Aorta (tissue), 5 donors: ENCODE measurements around the gene AKR1C8. TPM values are rescaled to one million over a fixed set of nuclear protein-coding genes. Genes with fewer than 3 reads are reported as not detected.
"Not testable (repeated sequence)": the region's sequence is repeated elsewhere in the genome, so short reads cannot be mapped to it uniquely, and the experiment has no call there.

ENCODE experiments used
- ATAC-seq: fragments of 200-7000 bp; cut with Tn5 transposase; one replicate; pipeline ENCODE4 v1.9.1; 2022; ENCODE audit warnings: moderate library complexity; ENCODE audit not compliant: low FRiP score
- DNase-seq, 2 donors: peaks; one replicate each; pipeline ENCODE4 v3.0.0-alpha.2; 2020
- H3K27ac ChIP-seq, 2 donors: one replicate each; pipeline ENCODE4 v1.5.1; 2013; ENCODE audit warnings: low read length in 2 of 2, mild to moderate bottlenecking in 2 of 2, moderate library complexity in 2 of 2, control low read depth in 1 of 2, inconsistent platforms in 1 of 2, low read depth in 1 of 2
- H3K27me3 ChIP-seq, 2 donors: one replicate each; pipeline ENCODE4 v1.6.1; 2013; ENCODE audit warnings: control low read depth in 1 of 2, low read length in 1 of 2, mild to moderate bottlenecking in 1 of 2, moderate library complexity in 1 of 2; ENCODE audit not compliant: insufficient read depth in 2 of 2, control insufficient read depth in 1 of 2
- H3K36me3 ChIP-seq, 2 donors: one replicate each; pipeline ENCODE4 v1.6.1; 2013; ENCODE audit warnings: control low read depth in 1 of 2, low read length in 1 of 2, mild to moderate bottlenecking in 1 of 2; ENCODE audit not compliant: insufficient read depth in 2 of 2, control insufficient read depth in 1 of 2
- H3K4me1 ChIP-seq, 2 donors: one replicate each; pipeline ENCODE4 v1.6.1; 2013; ENCODE audit warnings: low read length in 2 of 2, control low read depth in 1 of 2, mild to moderate bottlenecking in 1 of 2, moderate library complexity in 1 of 2; ENCODE audit not compliant: insufficient read depth in 2 of 2, control insufficient read depth in 1 of 2
- H3K4me3 ChIP-seq, 2 donors: one replicate each; pipeline ENCODE4 v1.5.1; 2013; ENCODE audit warnings: low read length in 2 of 2, control low read depth in 1 of 2, mild to moderate bottlenecking in 1 of 2
- H3K9me3 ChIP-seq: one replicate; pipeline ENCODE4 v1.6.1; 2013; ENCODE audit warnings: mild to moderate bottlenecking, low read length; ENCODE audit not compliant: control insufficient read depth
- WGBS, 2 donors: extraction: QIAGEN DNeasy Blood & Tissue Kit; methylation state at CpG; one replicate each; pipeline ENCODE4 v1.1.7; 2013; 5-methylcytosine and 5-hydroxymethylcytosine counted together
- intact Hi-C, 2 donors: fragments of 100-400 bp; cut with DNase I; formaldehyde crosslinking; loops; one replicate each; pipeline versions ENCODE4 v1.14.2 to v1.15.0; 2022
- long read RNA-seq, 2 donors: library from polyadenylated mRNA; unstranded; transcript quantifications; one replicate each; pipeline ENCODE4 v2.0.0, GENCODE V29; 2020 to 2021
- polyA plus RNA-seq, 2 donors: library from polyadenylated mRNA; stranded (reverse); fragments of 200-250 nt; gene quantifications; one replicate each; pipeline ENCODE4 v1.2.3, GENCODE V29; 2013
- total RNA-seq, 2 donors: library from RNA; stranded (reverse); fragmentation: NEBNext Ultra II Directional; extraction: Animal tissue kit (Norgen Biotek cat#: 25700); gene quantifications; one replicate each; pipeline ENCODE4 v1.2.1, GENCODE V29; 2021
- donor health status: healthy with polysubstance abuse.
- donor health status: Bipolar disorder and iron deficiency.
- donor health status: DM: no; HTN: no; CAD: no.
- donor health status: DM: no; HTN: no; CAD: no.
- donor health status: DM: yes; HTN: yes; CAD: no.

Gene AKR1C8
- total RNA-seq: under 1 TPM in 1 of 2 donors, not detected in 1; 0.30 TPM
- polyA plus RNA-seq: not detected
- long read RNA-seq, donor 1: 0 reads
- long read RNA-seq, donor 2: 0 reads

DNA sequence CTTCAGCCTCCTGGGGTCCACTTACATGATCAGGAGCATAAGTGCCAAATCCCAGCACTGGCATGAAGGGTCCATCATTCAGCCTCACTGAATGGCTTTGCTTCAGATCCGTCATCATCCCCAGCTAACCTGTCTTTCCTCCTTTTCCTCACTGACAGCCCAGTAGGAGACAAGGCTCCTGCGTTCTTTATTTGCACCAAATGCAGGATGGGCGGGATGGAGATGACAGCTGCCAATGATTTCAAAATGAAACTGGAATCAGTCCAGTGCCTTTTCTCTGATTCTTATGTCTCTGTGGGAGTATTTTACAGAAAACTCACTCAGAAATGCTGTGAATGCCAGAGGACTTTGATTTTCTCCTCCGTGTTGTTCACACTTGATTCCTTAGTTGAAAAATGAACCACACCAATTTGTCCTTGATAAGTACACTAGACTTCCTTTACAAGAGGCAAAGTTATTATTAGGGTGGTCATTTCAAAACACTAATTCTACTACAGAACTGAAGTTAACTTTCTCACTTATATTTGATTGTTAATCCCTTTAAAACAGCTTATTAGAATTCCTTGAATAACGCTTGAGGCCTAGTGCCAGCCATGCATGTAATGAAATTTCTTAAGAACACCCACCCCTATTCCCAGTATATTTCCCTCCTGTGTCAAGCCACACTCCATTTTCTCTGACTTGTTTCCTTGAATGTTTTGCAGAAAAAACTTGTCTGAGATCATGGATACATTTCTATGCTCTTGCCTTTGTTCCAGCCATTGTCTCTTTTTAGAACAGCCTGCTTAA lies at the start of gene AKR1C8:
Gene AKR1C8 (minus strand): TSS at position 164 of the 789 bp plus-strand sequence. CDS start 46 bp downstream, at position 118.
- intact Hi-C loops: no loop called here
- ATAC-seq: no peak
- 77 to 85% methylated on average over 5 of the region's 5 CpGs for WGBS, 2 donors
- Histone ChIP-seq H3K27me3 (no peaks in the 10 kb centered on the region), H3K36me3 (no peaks in the 10 kb centered on the region), H3K9me3 (peaks cover 3% of the 10 kb centered on the region), H3K27ac (no peak within 1 kb of the TSS), H3K4me3 (no peak within 1 kb of the TSS), H3K4me1 (no peaks in the 10 kb centered on the region)
- no peak for DNase-seq

DNA sequence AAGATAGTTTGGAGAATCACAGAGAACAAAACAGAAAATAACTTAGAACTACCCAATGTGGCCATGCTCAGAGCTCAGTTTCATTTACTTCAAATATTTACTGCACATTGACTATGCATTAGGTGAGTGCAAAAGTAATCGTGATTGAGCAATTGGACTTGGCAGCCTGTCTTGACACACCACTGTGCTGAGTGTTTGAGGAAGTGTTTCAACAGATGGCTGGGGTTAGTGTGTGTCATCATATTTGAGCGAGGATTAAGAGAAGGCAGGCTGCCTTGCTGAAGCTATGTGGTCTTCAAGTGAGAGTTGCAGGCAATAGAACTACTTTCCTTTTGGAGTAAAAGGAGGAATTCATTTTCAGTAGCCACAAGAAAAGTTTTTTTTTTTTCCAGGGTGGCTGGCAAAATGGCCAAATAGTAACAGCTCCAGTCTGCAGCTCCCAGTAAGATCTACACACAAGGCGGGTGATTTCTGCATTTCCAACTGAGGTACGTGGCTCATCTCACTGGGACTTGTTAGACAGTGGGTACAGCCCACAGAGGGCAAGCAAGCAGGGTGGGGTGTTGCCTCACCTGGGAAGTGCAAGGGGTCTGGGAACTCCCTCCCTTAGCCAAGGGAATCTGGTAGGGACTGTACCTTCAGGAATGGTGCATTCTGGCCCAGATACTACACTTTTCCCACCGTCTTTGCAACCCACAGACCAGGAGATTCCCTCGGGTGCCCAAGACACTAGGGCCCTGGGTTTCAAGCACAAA lies 49.3 kb upstream of the AKR1C8 start:
- WGBS, 2 donors: 76% methylated on average over 6 of the region's 6 CpGs
- H3K27me3 ChIP-seq: no peaks in the 10 kb centered on the region
- no peak overlapping the region for H3K27ac ChIP-seq
- H3K36me3 ChIP-seq: no peaks in the 10 kb centered on the region
- H3K4me3 ChIP-seq: no peak overlapping the region
- ATAC-seq (peak; percentile 60), DNase-seq (peak in 1 of 2 donors; percentile 49)
- no peaks in the 10 kb centered on the region for H3K4me1 ChIP-seq
- peaks cover 4% of the 10 kb centered on the region for H3K9me3 ChIP-seq
- intact Hi-C loops: no loop called here

DNA sequence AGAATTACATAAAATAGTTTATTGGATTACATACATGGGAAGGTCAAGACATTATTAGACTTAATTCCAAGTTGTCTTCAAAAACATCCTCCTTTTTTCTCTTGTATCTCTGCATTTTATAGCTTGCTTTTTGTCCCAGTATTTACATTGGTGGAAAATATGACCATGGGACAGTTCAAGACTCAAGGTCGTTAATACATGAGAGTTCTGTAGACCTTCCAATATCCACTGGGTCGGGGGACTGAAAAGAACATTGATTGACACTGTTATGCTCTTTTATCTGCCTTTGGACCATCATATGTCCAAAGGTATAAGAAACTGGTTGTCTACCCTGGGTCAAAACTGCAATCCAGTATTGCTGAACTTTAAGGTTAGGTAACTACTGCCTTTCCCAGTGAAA lies 48.4 kb upstream of the AKR1C8 start:
- Histone ChIP-seq H3K4me3 (no peak overlapping the region), H3K9me3 (peaks cover 3% of the 10 kb centered on the region), H3K36me3 (no peaks in the 10 kb centered on the region), H3K4me1 (no peaks in the 10 kb centered on the region), H3K27me3 (no peaks in the 10 kb centered on the region), H3K27ac (no peak overlapping the region)
- ATAC-seq: no peak
- no peak for DNase-seq
- WGBS, 2 donors: 61 to 63% methylated on average over 2 of the region's 2 CpGs
- intact Hi-C loops: no loop called here

DNA sequence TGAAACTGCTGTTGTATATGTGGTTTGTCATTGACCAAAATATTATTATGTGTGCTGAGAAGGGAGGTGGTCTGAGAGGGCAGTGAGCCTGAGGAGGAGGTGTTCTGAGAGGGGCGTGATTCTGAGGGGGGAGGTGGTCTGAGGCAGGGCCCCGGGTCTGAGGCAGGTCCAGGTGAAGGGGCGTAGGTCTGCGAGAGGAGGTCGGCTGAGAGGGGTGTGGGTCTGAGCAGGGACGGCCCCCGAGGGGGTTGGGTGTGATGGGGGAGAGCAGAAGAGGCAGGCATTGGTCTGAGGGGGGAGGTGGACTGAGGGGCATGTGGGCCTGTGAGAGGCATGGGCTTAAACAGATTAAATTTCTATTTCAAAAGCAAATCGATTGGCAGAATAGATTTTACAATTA lies 44.1 kb upstream of the AKR1C8 start:
- no peaks in the 10 kb centered on the region for H3K27me3 ChIP-seq
- WGBS, 2 donors: 82 to 83% methylated on average over 8 of the region's 8 CpGs
- DNase-seq (no peak), ATAC-seq (no peak)
- H3K4me1 ChIP-seq: no peaks in the 10 kb centered on the region
- no peak overlapping the region for H3K27ac ChIP-seq
- intact Hi-C loops: no loop called here
- no peak overlapping the region for H3K4me3 ChIP-seq
- H3K9me3 ChIP-seq: no peaks in the 10 kb centered on the region
- H3K36me3 ChIP-seq: no peaks in the 10 kb centered on the region

DNA sequence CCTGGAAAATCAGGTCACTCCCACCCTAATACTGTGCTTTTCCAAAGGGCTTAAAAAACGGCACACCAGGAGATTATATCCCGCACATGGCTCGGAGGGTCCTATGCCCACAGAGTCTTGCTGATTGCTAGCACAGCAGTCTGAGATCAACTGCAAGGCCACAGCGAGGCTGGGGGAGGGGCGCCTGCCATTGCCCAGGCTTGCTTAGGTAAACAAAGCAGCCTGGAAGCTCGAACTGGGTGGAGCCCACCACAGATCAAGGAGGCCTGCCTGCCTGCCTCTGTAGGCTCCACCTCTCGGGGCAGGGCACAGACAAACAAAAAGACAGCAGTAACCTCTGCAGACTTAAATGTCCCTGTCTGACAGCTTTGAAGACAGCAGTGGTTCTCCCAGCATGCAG lies 38.0 kb upstream of the AKR1C8 start:
- H3K36me3 ChIP-seq, intact Hi-C loops, DNase-seq, H3K27ac ChIP-seq, H3K9me3 ChIP-seq, ATAC-seq, H3K4me1 ChIP-seq, H3K4me3 ChIP-seq, H3K27me3 ChIP-seq: not testable (repeated sequence)
- WGBS, 2 donors: 76 to 83% methylated on average over 6 to 7 of the region's 7 CpGs

DNA sequence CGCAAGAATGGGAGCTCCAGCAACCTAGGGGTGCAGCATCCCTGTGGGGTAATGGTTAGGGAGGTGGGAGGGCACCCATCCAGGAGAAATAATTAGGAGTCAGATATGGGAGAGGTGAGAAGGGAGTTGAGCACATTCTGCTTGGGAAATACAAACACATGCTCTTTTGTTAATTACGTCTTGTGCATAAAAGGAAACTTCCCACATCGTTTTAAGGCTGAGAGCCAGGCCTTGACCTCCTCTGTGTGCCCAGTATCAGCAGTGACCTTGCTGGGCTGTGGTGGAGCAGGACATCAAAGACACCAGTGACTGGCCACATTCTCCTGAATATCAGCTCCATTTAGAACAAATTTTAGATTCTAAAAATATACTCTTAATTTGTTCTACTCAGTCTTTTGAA lies 34.3 kb upstream of the AKR1C8 start:
- no peak for DNase-seq
- WGBS, 2 donors: 61 to 71% methylated on average over 3 of the region's 3 CpGs
- no peaks in the 10 kb centered on the region for H3K4me1 ChIP-seq
- H3K4me3 ChIP-seq: no peak overlapping the region
- ATAC-seq: no peak
- H3K27ac ChIP-seq: no peak overlapping the region
- H3K36me3 ChIP-seq: no peaks in the 10 kb centered on the region
- no peaks in the 10 kb centered on the region for H3K27me3 ChIP-seq
- intact Hi-C loops: no loop called here
- H3K9me3 ChIP-seq: no peaks in the 10 kb centered on the region

DNA sequence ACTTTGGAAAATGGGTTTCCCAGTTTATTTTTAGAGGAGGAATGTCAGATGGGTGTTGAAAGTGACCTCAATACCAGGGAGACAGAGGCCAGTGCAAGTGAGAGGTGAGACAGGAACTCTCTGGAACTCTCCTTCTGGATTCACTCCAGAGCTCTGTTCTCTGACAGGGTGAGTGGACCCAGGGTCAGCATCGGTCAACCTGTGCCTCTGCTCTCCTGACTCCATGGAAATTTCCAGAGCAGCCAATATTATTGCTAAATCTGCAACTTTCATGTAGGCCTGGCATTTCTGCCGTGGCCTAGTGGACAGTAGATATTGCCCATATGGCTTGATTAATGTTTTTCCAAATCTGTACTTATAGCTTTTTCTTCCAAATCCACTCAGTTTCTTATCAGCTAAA lies 31.9 kb upstream of the AKR1C8 start:
- 25 to 27% methylated on average over 2 of the region's 2 CpGs for WGBS, 2 donors
- Histone ChIP-seq H3K36me3 (no peaks in the 10 kb centered on the region), H3K4me3 (no peak overlapping the region), H3K4me1 (no peaks in the 10 kb centered on the region), H3K27ac (no peak overlapping the region), H3K9me3 (no peaks in the 10 kb centered on the region), H3K27me3 (no peaks in the 10 kb centered on the region)
- ATAC-seq (no peak), DNase-seq (no peak)
- intact Hi-C loops: no loop called here

DNA sequence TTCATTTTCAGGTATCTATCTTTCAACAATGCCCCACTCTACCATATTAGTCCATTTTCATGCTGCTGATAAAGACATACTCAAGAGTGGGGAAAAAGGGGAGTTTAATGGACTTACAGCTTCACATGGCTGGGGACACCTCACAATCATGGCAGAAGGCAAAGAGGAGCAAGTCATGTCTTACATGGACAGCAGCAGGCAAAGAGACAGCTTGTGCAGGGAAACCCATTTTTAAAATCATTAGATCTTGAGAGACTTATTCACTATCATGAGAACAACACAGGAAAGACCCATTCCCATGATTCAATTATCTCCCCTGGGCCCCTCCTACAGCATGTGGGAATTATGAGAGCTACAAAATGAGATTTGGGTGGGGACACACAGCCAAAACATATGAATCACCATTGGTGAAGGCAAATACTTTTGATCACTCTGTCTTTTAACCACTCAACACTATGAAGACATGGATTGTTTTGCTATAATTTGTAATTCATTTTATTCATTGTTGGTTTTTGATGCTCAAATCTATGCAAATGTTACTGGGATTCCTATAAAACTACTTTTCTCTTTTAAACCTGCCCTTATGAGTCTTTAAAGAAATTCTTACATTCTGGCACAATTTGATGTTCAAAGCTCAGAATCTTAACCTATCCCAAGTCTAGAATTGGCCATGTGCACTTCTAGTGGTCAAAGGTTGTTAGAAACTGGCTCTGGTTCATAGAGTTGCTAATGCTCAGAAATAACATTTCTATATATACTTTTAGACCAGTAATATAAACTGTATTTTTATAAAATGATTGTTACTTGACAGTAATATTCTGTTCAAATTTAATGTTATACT lies 27.0 kb upstream of the AKR1C8 start:
- Histone ChIP-seq H3K4me1 (no peaks in the 10 kb centered on the region), H3K36me3 (no peaks in the 10 kb centered on the region), H3K4me3 (no peak overlapping the region), H3K27me3 (no peaks in the 10 kb centered on the region), H3K9me3 (peaks cover 2% of the 10 kb centered on the region), H3K27ac (no peak overlapping the region)
- DNase-seq (no peak), ATAC-seq (no peak)
- intact Hi-C loops: no loop called here
